Colonic mucosa (tissue), 4 donors: ENCODE data around the gene FGD5. TPM values are rescaled to one million over a fixed set of nuclear protein-coding genes. Genes with fewer than 3 reads are reported as not detected.

ENCODE experiments used
- DNase-seq: peaks from one replicate; pipeline ENCODE4 v3.0.0-alpha.2; 2020
- H3K27ac ChIP-seq: fragments of 200-600 bp; one replicate; pipeline ENCODE4 v1.8.0; 2021
- H3K27me3 ChIP-seq: fragments of 200-600 bp; one replicate; pipeline ENCODE4 v1.8.0; 2021
- H3K36me3 ChIP-seq: fragments of 200-600 bp; one replicate; pipeline ENCODE4 v1.8.0; 2021
- H3K4me1 ChIP-seq: fragments of 200-600 bp; one replicate; pipeline ENCODE4 v1.8.0; 2021; ENCODE audit warnings: mild to moderate bottlenecking
- H3K4me3 ChIP-seq: fragments of 200-600 bp; one replicate; pipeline ENCODE4 v1.8.0; 2021
- H3K9ac ChIP-seq, 2 donors: one replicate each; pipeline ENCODE4 v1.7.0; 2013; ENCODE audit warnings: control low read depth in 2 of 2, low read depth in 2 of 2, low read length in 2 of 2
- H3K9me3 ChIP-seq: fragments of 200-600 bp; one replicate; pipeline ENCODE4 v1.8.0; 2021
- intact Hi-C: fragments of 100-400 bp; cut with DNase I; formaldehyde crosslinking; loops from one replicate; pipeline ENCODE4 v1.14.1; 2022
- total RNA-seq, 2 donors: library from RNA; stranded (reverse); fragmentation: NEBNext Ultra II Directional in 1 of 2; extraction: Animal tissue kit (Norgen Biotek cat#: 25700) in 1 of 2; gene quantifications; one replicate each; pipeline ENCODE4 v1.2.1, GENCODE V29; 2021
- TF ChIP-seq, protein P1 (sequence below): fragments of 200-600 bp; IDR thresholded peaks from one replicate; pipeline ENCODE4 v1.8.0; 2022; ENCODE audit warnings: antibody characterized with exemption, mild to moderate bottlenecking
- donor health status: healthy.
- donor health status: DM: no; HTN: no; CAD: no.
- donor health status: DM: no; HTN: no; CAD: no.

FGD5 gene
- total RNA-seq, 2 donors from 2014 or later: 4.4 to 8.7 TPM

DNA sequence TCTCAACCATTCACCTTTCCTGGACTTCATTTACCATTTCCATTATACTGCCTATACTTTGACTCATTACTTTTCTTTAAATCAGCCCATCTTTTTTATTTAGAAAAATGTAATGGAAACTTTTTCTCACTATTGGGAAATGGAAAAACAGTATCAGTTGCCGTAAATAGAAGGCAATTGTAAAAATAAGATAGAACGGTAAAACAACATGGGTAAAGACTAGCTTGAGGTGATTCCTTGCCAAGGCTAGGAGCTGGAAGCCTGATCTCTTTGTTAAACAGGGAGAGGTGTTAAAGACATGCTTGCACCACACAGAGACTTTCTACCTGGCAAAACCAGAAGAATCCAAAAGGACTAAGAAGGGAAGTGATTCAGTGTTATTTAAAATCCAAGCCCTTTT lies 5.9 kb downstream of the FGD5 start:
- intact Hi-C loops: no loop called here
- H3K9me3 ChIP-seq: no peaks in the 10 kb centered on the region
- DNase-seq: no peak
- H3K27me3 ChIP-seq: no peaks in the 10 kb centered on the region
- no peaks in the 10 kb centered on the region for H3K36me3 ChIP-seq
- TF ChIP-seq, protein P1, sequence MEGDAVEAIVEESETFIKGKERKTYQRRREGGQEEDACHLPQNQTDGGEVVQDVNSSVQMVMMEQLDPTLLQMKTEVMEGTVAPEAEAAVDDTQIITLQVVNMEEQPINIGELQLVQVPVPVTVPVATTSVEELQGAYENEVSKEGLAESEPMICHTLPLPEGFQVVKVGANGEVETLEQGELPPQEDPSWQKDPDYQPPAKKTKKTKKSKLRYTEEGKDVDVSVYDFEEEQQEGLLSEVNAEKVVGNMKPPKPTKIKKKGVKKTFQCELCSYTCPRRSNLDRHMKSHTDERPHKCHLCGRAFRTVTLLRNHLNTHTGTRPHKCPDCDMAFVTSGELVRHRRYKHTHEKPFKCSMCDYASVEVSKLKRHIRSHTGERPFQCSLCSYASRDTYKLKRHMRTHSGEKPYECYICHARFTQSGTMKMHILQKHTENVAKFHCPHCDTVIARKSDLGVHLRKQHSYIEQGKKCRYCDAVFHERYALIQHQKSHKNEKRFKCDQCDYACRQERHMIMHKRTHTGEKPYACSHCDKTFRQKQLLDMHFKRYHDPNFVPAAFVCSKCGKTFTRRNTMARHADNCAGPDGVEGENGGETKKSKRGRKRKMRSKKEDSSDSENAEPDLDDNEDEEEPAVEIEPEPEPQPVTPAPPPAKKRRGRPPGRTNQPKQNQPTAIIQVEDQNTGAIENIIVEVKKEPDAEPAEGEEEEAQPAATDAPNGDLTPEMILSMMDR: no peak
- no peaks in the 10 kb centered on the region for H3K4me1 ChIP-seq
- no peak overlapping the region for H3K4me3 ChIP-seq
- H3K27ac ChIP-seq: no peak overlapping the region
- H3K9ac ChIP-seq: no peak overlapping the region

DNA sequence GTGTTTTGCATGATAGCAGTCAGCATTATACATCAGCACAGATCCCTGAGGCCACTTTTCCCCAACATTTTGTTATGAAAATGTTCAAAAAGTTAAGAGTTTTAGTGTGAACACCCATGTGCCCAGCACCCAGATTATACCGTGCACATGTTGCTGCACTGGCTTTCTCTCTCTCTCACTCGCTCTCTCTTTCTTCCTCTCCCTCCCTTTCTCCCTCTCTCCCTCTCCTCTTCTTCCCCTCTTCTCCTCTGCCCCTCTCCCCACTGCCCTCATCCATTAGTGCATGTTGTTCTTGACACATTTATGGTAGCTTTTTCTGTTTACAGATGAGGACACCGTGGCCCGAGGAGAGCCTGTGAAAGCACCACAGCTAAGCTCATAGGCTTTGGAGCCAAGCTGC lies 7.3 kb downstream of the FGD5 start:
- H3K36me3 ChIP-seq: no peaks in the 10 kb centered on the region
- H3K4me1 ChIP-seq: no peaks in the 10 kb centered on the region
- DNase-seq: no peak
- H3K9ac ChIP-seq: no peak overlapping the region
- H3K27ac ChIP-seq: no peak overlapping the region
- H3K27me3 ChIP-seq: no peaks in the 10 kb centered on the region
- intact Hi-C loops: no loop called here
- no peak overlapping the region for H3K4me3 ChIP-seq
- TF ChIP-seq, protein P1: no peak
- H3K9me3 ChIP-seq: no peaks in the 10 kb centered on the region

DNA sequence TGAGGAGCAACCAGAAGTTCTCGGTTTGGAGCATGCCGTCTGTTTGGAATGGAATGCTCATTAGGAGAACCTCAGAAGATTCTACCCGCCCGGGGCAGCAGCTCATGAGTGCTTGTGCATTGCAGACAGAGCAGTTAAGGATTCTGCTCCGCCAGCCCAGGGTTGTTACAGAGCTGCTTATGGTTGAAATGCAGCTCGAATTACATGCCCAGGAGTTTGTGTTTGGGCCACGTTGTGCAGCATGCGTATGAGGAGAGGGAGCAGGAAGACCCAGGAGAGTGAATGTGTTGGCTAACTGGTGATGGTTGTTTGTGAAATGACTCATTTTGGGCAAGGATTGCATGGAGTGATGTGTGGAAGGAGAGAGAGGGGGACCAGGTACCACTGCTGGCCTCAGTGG lies 9.0 kb downstream of the FGD5 start:
- Histone ChIP-seq H3K36me3 (no peaks in the 10 kb centered on the region), H3K9ac (no peak overlapping the region), H3K27me3 (no peaks in the 10 kb centered on the region), H3K27ac (no peak overlapping the region), H3K4me3 (no peak overlapping the region), H3K9me3 (no peaks in the 10 kb centered on the region), H3K4me1 (no peaks in the 10 kb centered on the region)
- intact Hi-C loops: no loop called here
- TF ChIP-seq, protein P1: no peak
- DNase-seq: no peak

DNA sequence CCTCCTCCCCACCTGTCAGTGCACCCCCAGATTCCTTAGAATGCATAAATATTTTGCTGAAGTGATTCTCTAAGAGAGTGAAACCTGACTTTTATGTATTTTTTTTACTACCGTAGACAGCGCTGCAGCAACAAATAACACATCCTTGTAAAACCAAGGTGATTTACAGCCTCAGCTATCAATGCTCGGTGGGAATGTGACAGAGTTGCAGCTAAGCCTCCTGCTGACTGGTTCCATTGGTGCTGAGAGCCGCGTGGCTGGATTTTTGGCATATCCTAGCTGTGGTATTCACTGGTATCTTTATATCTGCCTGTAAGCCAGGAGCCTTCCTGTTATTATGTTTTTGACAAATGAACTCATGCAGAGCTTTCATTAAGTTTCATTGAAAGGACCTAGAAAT lies 11.0 kb downstream of the FGD5 start:
- Histone ChIP-seq H3K27ac (no peak overlapping the region), H3K36me3 (no peaks in the 10 kb centered on the region), H3K9ac (no peak overlapping the region), H3K4me3 (no peak overlapping the region), H3K4me1 (no peaks in the 10 kb centered on the region), H3K9me3 (no peaks in the 10 kb centered on the region), H3K27me3 (no peaks in the 10 kb centered on the region)
- TF ChIP-seq, protein P1: no peak
- intact Hi-C loops: no loop called here
- DNase-seq: no peak

DNA sequence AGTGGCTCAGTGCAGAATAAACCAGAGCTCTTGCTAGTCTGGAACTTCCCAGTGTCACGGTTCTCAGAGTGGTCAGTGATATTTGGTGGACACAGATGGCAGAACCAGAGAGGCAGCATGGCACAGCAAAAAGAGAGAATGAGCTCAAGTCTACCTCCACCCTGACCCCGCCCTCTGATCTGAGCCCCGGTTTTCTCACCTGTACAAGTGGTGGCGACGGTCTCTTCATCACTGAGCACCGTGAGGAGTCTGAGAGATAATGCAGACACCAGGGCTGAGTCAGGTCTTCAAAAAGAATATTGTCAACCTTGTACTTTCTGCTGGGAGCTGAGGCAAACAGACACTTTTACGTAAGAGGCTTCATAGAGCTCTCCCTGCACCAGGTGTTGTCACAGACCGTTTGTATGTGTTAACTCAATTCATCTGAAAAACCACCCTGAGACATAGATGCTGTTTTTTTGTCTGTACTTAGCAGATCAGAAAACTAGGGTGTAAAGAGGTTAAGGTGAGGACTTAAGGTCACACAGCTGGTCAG lies 13.2 kb downstream of the FGD5 start:
- no peak overlapping the region for H3K27ac ChIP-seq
- TF ChIP-seq, protein P1: no peak
- intact Hi-C loops: no loop called here
- no peaks in the 10 kb centered on the region for H3K36me3 ChIP-seq
- no peak overlapping the region for H3K9ac ChIP-seq
- no peak overlapping the region for H3K4me3 ChIP-seq
- H3K4me1 ChIP-seq: no peaks in the 10 kb centered on the region
- DNase-seq: no peak
- H3K9me3 ChIP-seq: no peaks in the 10 kb centered on the region
- H3K27me3 ChIP-seq: no peaks in the 10 kb centered on the region
